ENCODE data around the gene EVA1B. TPM values are rescaled to one million over a fixed set of nuclear protein-coding genes. Genes with fewer than 3 reads are reported as not detected.

EVA1B gene
- total and polyA plus RNA-seq, 10 of the 15 experiments (the other 5 are each of a cell fraction or from before 2014, with no cell fraction given), result 0.15 to 6.4 (median 3.0) TPM; not detected in 2

- TF ChIP-seq SIX5 (IDR thresholded peaks at IDR 0.05; ENCODE audit: low read depth, low read length, severe bottlenecking) (no peak), ZBTB40 (IDR thresholded peaks at IDR 0.05; ENCODE audit: borderline replicate concordance) (peak; percentile 34; the same call in 1 of the 2 replicates), EP300 (IDR thresholded peaks at IDR 0.05; ENCODE audit: borderline replicate concordance in 1 of 2, control insufficient read depth in 1 of 2, low read depth in 2 of 2, low read length in 2 of 2) (no peak), ESRRA (IDR thresholded peaks at IDR 0.05; ENCODE audit: low read length) (no peak), CREM (IDR thresholded peaks at IDR 0.05; ENCODE audit: low read depth) (no peak; the same call in 1 of the 2 replicates), POLR2A (IDR thresholded peaks at IDR 0.05; ENCODE audit: low read depth, low read length) (peak; percentile 98), FOS (IDR thresholded peaks at IDR 0.05; ENCODE audit: borderline replicate concordance, extremely low read depth, insufficient read length) (peak; percentile 7), HCFC1 (IDR thresholded peaks at IDR 0.05; ENCODE audit: low read length) (no peak), CREB1 (IDR thresholded peaks at IDR 0.05; ENCODE audit: low read depth) (peak; percentile 27; the same call in 1 of the 2 replicates), NR2F1 (conservative IDR thresholded peaks at IDR 0.05) (no peak), SUPT20H (IDR thresholded peaks at IDR 0.05; ENCODE audit: borderline replicate concordance, control insufficient read depth, low read depth, low read length) (no peak), SREBF2 (IDR thresholded peaks at IDR 0.05; ENCODE audit: low read length) (no peak), RCOR1 (conservative IDR thresholded peaks at IDR 0.05; ENCODE audit: low read depth, low read length) (0 out of 2 replicates have a peak, but pooled peaks have one; percentile 28), BCL3 (IDR thresholded peaks at IDR 0.05; ENCODE audit: borderline replicate concordance, insufficient read depth, low read depth, low read length, poor library complexity, severe bottlenecking) (no peak), BMI1 (IDR thresholded peaks at IDR 0.05; ENCODE audit: borderline replicate concordance) (no peak), NFYA (IDR thresholded peaks at IDR 0.05; ENCODE audit: borderline replicate concordance, low read depth, low read length) (no peak), ZSCAN29 (IDR thresholded peaks at IDR 0.05) (no peak), ATF7 (IDR thresholded peaks at IDR 0.05; ENCODE audit: low read depth) (0 out of 2 replicates have a peak, but pooled peaks have one; percentile 12), LARP7 (IDR thresholded peaks at IDR 0.05) (no peak), RELA (IDR thresholded peaks at IDR 0.05; ENCODE audit: borderline replicate concordance, partially characterized antibody) (no peak), CHD4 (IDR thresholded peaks at IDR 0.05) (no peak), GABPA (IDR thresholded peaks at IDR 0.05; ENCODE audit: low read depth) (no peak), USF1 (IDR thresholded peaks at IDR 0.05; ENCODE audit: borderline replicate concordance, extremely low read length, insufficient read depth, low read depth, low read length) (no peak), MTA2 (IDR thresholded peaks at IDR 0.05; ENCODE audit: low read depth) (no peak), IKZF1 (conservative IDR thresholded peaks at IDR 0.05) (0 out of 2 replicates have a peak, but pooled peaks have one; percentile 42), HDAC2 (IDR thresholded peaks at IDR 0.05) (no peak), GATAD2B (conservative IDR thresholded peaks at IDR 0.05; ENCODE audit: low read depth) (no peak; the same call in 1 of the 2 replicates), SMARCA5 (IDR thresholded peaks at IDR 0.05) (no peak)
Observed at GRCh38 chr1:36306902-36307456, 16.5 kb downstream of the EVA1B start (continued).

Measured in GM12878 (cell line).